Heart left ventricle (tissue), 16 donors: ENCODE measurements around the gene TRMT11. TPM values are rescaled to one million over a fixed set of nuclear protein-coding genes. Genes with fewer than 3 reads are reported as not detected.

Experiments
- ATAC-seq, 4 donors: fragments of 200-7000 bp; cut with Tn5 transposase; one replicate each; pipeline ENCODE4 v1.9.1; 2020 to 2022; ENCODE audit warnings: moderate library complexity in 4 of 4, mild to moderate bottlenecking in 3 of 4, moderate number of reproducible peaks in 1 of 4
- DNase-seq, 5 donors: peaks; one replicate each; pipeline ENCODE4 v3.0.0-alpha.2; 2020
- H3K27ac ChIP-seq, 12 donors: fragments of 200-600 bp; sonication (generic) in 4 of 12; one replicate each; pipeline versions ENCODE4 v1.5.0 to v1.8.0; 2016 to 2022; ENCODE audit warnings: mild to moderate bottlenecking in 2 of 12
- H3K27me3 ChIP-seq, 9 donors: fragments of 200-600 bp; sonication (generic) in 2 of 9; one replicate each; pipeline versions ENCODE4 v1.5.1 to v1.8.0; 2016 to 2022; ENCODE audit warnings: mild to moderate bottlenecking in 3 of 9
- H3K36me3 ChIP-seq, 9 donors: fragments of 200-600 bp; sonication (generic) in 2 of 9; one replicate each; pipeline versions ENCODE4 v1.5.0 to v1.8.0; 2018 to 2022; ENCODE audit warnings: mild to moderate bottlenecking in 2 of 9
- H3K4me1 ChIP-seq, 12 donors: fragments of 200-600 bp; sonication (generic) in 4 of 12; one replicate each; pipeline versions ENCODE4 v1.5.0 to v1.8.0; 2016 to 2022; ENCODE audit warnings: mild to moderate bottlenecking in 3 of 12
- H3K4me3 ChIP-seq, 12 donors: fragments of 200-600 bp; sonication (generic) in 4 of 12; one replicate each; pipeline versions ENCODE4 v1.5.0 to v1.8.0; 2017 to 2022; ENCODE audit warnings: mild to moderate bottlenecking in 9 of 12, moderate library complexity in 4 of 12
- H3K9me3 ChIP-seq, 12 donors: fragments of 200-600 bp; sonication (generic) in 4 of 12; one replicate each; pipeline versions ENCODE4 v1.5.0 to v1.8.0; 2016 to 2022; ENCODE audit warnings: mild to moderate bottlenecking in 1 of 12
- CTCF ChIP-seq, 12 donors: fragments of 200-600 bp; sonication (generic) in 4 of 12; IDR thresholded peaks; one replicate each; pipeline versions ENCODE4 v1.5.0 to v1.8.0; 2018 to 2022; ENCODE audit warnings: antibody characterized with exemption in 12 of 12, mild to moderate bottlenecking in 5 of 12
- POLR2A ChIP-seq, 2 donors: fragments of 450-650 bp; IDR thresholded peaks; one replicate each; pipeline ENCODE4 v1.6.1; 2017; ENCODE audit warnings: antibody characterized with exemption in 2 of 2, mild to moderate bottlenecking in 2 of 2, moderate library complexity in 2 of 2
- WGBS, 4 donors: extraction: QIAGEN DNeasy Blood & Tissue Kit in 2 of 4; methylation state at CpG; one replicate each; pipeline versions ENCODE4 v1.1.5 to v1.1.7; 2013 to 2018; 5-methylcytosine and 5-hydroxymethylcytosine counted together
- intact Hi-C, 10 donors: fragments of 100-400 bp; cut with DNase I; formaldehyde crosslinking; loops; one replicate each; pipeline versions ENCODE4 v1.11.1 to v1.14.2; 2022
- polyA plus RNA-seq, 2 donors: library from polyadenylated mRNA; stranded (reverse); fragments of 200-250 nt; gene quantifications; one replicate each; pipeline ENCODE4 v1.2.3, GENCODE V29; 2013
- total RNA-seq, 9 donors: library from RNA; depleted of rRNA in 2 of 9; stranded (reverse); fragments of >200 nt in 2 of 9; fragmentation: NEBNext Ultra II Directional in 3 of 9; extraction: Animal tissue kit (Norgen Biotek cat#: 25700) in 3 of 9; gene quantifications; one replicate each; pipeline versions ENCODE4 v1.1.0 to v1.2.4, GENCODE V29; 2016 to 2023
- donor health status: ischemic (EF 13 %, LVEDD 7.1; RV severe dilation, severe dysfunction).
- donor health status: healthy with polysubstance abuse.
- donor health status: DM: no; HTN: yes; CAD: no.
- donor health status: DM: no; HTN: no; CAD: no.
- donor health status: ischemic (EF 25% LVEDD 6.9; RV normal size, moderate dysfunction).
- donor health status: ischemic (EF 25% LVEDD 5.7; RV mildly dilated, moderate dysfunction).
- donor health status: healthy.
- donor health status: DM: yes; HTN: yes; CAD: no.
- donor health status: ischemic (EF 35%, LVEDD 5.7; RV mildly dilated, moderate dysfunction).
- donor health status: nonischemic (EF 11% LVEDD 7.7; RV severe dilation, severe dysfunction).
- donor health status: DM: yes; HTN: yes; CAD: no.
- donor health status: PGD.
- donor health status: ischemic (EF 29% LVEDD 5.4; RV normal size, mild dysfunction).
- donor health status: nonischemic (EF 23%, LVEDD 6.1; RV moderate dilation, normal function).

The TRMT11 gene
- total and polyA plus RNA-seq, 11 donors, result 8.0 to 15.6 (median 11.2) TPM

GRCh38 chr6:125957845-125958244 lies 28.5 kb upstream of the TRMT11 start:
- ATAC-seq, result peak in 1 of 4 donors; percentile 35
- Histone ChIP-seq H3K9me3 (no peaks in the 10 kb centered on the region), H3K4me3 (peak overlapping the region; percentile 71 to 94 (median 85)), H3K27ac (peak overlapping the region in 8 of 12 donors; percentile 90 to 97 (median 93)), H3K36me3 (peaks cover 0 to 5% (median 0%) of the 10 kb centered on the region in 9 donors), H3K27me3 (no peaks in the 10 kb centered on the region), H3K4me1 (peaks cover 0 to 32% (median 22%) of the 10 kb centered on the region in 12 donors)
- TF ChIP-seq CTCF (IDR thresholded peaks at IDR 0.05), result no peak
- TF ChIP-seq POLR2A (IDR thresholded peaks at IDR 0.05), result no peak
- DNase-seq, result no peak
- intact Hi-C loops, result loop anchor here (2.0 to 10.0 kb wide), 14 partner anchors 36 to 653 kb away; partner anchors contain the start of genes HDDC2 (in 2 of the 10) and NCOA7 (in 2 of the 10)
- WGBS, 4 donors, result 41 to 51% (median 45%) methylated on average over 4 of the region's 4 CpGs

- H3K27ac ChIP-seq, result no peak overlapping the region
- no peak for TF ChIP-seq POLR2A (IDR thresholded peaks at IDR 0.05)
- TF ChIP-seq CTCF (IDR thresholded peaks at IDR 0.05), result no peak
- intact Hi-C loops, result loop anchor here in 9 of 10 donors (5.0 to 10.0 kb wide), 11 partner anchors 37 to 654 kb away; partner anchors contain the start of genes HDDC2 (in 2 of the 9) and NCOA7 (in 1 of the 9)
- H3K9me3 ChIP-seq, result no peaks in the 10 kb centered on the region
- no peak overlapping the region for H3K4me3 ChIP-seq
- DNase-seq (no peak), ATAC-seq (no peak)
- H3K36me3 ChIP-seq, result peaks cover 0 to 5% (median 0%) of the 10 kb centered on the region in 9 donors
- WGBS, 4 donors, result 89 to 92% (median 91%) methylated on average over 4 of the region's 4 CpGs
- peaks cover 0 to 32% (median 23%) of the 10 kb centered on the region in 12 donors for H3K4me1 ChIP-seq
- no peaks in the 10 kb centered on the region for H3K27me3 ChIP-seq
Observed at GRCh38 chr6:125959041-125959440, 27.3 kb upstream of the TRMT11 start.

- DNase-seq (no peak), ATAC-seq (no peak)
- peaks cover 0 to 29% (median 19%) of the 10 kb centered on the region in 12 donors for H3K4me1 ChIP-seq
- TF ChIP-seq CTCF (IDR thresholded peaks at IDR 0.05) (no peak), POLR2A (IDR thresholded peaks at IDR 0.05) (no peak)
- no peak overlapping the region for H3K27ac ChIP-seq
- no peak overlapping the region for H3K4me3 ChIP-seq
- WGBS, 4 donors, result 89 to 98% (median 93%) methylated on average over 3 of the region's 3 CpGs
- intact Hi-C loops, result loop anchor here in 2 of 10 donors (10.0 kb wide), 2 partner anchors 86 to 96 kb away; no protein-coding TSS in a partner anchor
- H3K27me3 ChIP-seq, result no peaks in the 10 kb centered on the region
- H3K9me3 ChIP-seq, result no peaks in the 10 kb centered on the region
- peaks cover 0 to 5% (median 0%) of the 10 kb centered on the region in 9 donors for H3K36me3 ChIP-seq
Observed at GRCh38 chr6:125961117-125961516, 25.2 kb upstream of the TRMT11 start.

- Histone ChIP-seq H3K36me3 (peaks cover 0 to 19% (median 7%) of the 10 kb centered on the region in 9 donors), H3K27me3 (no peaks in the 10 kb centered on the region), H3K27ac (no peak overlapping the region), H3K4me1 (peaks cover 0 to 19% (median 12%) of the 10 kb centered on the region in 12 donors), H3K4me3 (no peak overlapping the region), H3K9me3 (no peaks in the 10 kb centered on the region)
- TF ChIP-seq CTCF (IDR thresholded peaks at IDR 0.05), result no peak
- TF ChIP-seq POLR2A (IDR thresholded peaks at IDR 0.05), result no peak
- ATAC-seq (no peak), DNase-seq (no peak)
- intact Hi-C loops, result loop anchor here in 3 of 10 donors (2.0 to 10.0 kb wide), 3 partner anchors 14 to 98 kb away; no protein-coding TSS in a partner anchor
- WGBS, 4 donors, result 75 to 82% (median 80%) methylated on average over 8 of the region's 8 CpGs
Observed at GRCh38 chr6:125962900-125963497, 23.3 kb upstream of the TRMT11 start.
